ENCODE data around the gene BMPR1B. TPM values are rescaled to one million over a fixed set of nuclear protein-coding genes. Genes with fewer than 3 reads are reported as not detected.
"Not testable (repeated sequence)": the region's sequence is repeated elsewhere in the genome, so short reads cannot be mapped to it uniquely, and the experiment has no call there.

Gene BMPR1B
- total RNA-seq, 1 experiment from 2014 or later: not detected

GRCh38 chr4:95153182-95153581, 395.4 kb downstream of the BMPR1B start:
- in situ Hi-C loops (cut with HindIII; ENCODE audit: low sequenced_read_pairs): no loop called here
- DNase-seq (ENCODE audit: low spot score): no peak

- in situ Hi-C loops (cut with HindIII; ENCODE audit: low sequenced_read_pairs): no loop called here
- peak; percentile 34 for DNase-seq (ENCODE audit: low spot score)
Observed at GRCh38 chr4:95155759-95156451, 398.1 kb downstream of the BMPR1B start.

- DNase-seq (ENCODE audit: low spot score): no peak
- in situ Hi-C loops (cut with HindIII; ENCODE audit: low sequenced_read_pairs): no loop called here
Observed at GRCh38 chr4:95156452-95156765, 398.7 kb downstream of the BMPR1B start.

GRCh38 chr4:95157596-95157995, 399.8 kb downstream of the BMPR1B start:
- in situ Hi-C loops (cut with HindIII; ENCODE audit: low sequenced_read_pairs): no loop called here
- no peak for DNase-seq (ENCODE audit: low spot score)

- in situ Hi-C loops (cut with HindIII; ENCODE audit: low sequenced_read_pairs): no loop called here
- DNase-seq (ENCODE audit: low spot score): no peak
Observed at GRCh38 chr4:95158045-95158444, 400.3 kb downstream of the BMPR1B start.

GRCh38 chr4:95158626-95159025, 400.9 kb downstream of the BMPR1B start:
- in situ Hi-C loops (cut with HindIII; ENCODE audit: low sequenced_read_pairs): no loop called here
- peak; percentile 68 for DNase-seq (ENCODE audit: low spot score)

GRCh38 chr4:95159384-95159783, 401.6 kb downstream of the BMPR1B start:
- in situ Hi-C loops (cut with HindIII; ENCODE audit: low sequenced_read_pairs): no loop called here
- DNase-seq (ENCODE audit: low spot score): no peak

GRCh38 chr4:95161781-95162469, 404.2 kb downstream of the BMPR1B start:
- DNase-seq (ENCODE audit: low spot score): no peak
- in situ Hi-C loops (cut with HindIII; ENCODE audit: low sequenced_read_pairs): no loop called here

GRCh38 chr4:95162867-95163266, 405.1 kb downstream of the BMPR1B start:
- DNase-seq (ENCODE audit: low spot score): no peak
- in situ Hi-C loops (cut with HindIII; ENCODE audit: low sequenced_read_pairs): no loop called here

GRCh38 chr4:95165926-95166524, 408.3 kb downstream of the BMPR1B start:
- peak; percentile 80 for DNase-seq (ENCODE audit: low spot score)
- in situ Hi-C loops (cut with HindIII; ENCODE audit: low sequenced_read_pairs): no loop called here

GRCh38 chr4:95167805-95168204, 410.1 kb downstream of the BMPR1B start:
- in situ Hi-C loops (cut with HindIII; ENCODE audit: low sequenced_read_pairs): no loop called here
- DNase-seq (ENCODE audit: low spot score): no peak

GRCh38 chr4:95170176-95170575, 412.4 kb downstream of the BMPR1B start:
- no peak for DNase-seq (ENCODE audit: low spot score)
- in situ Hi-C loops (cut with HindIII; ENCODE audit: low sequenced_read_pairs): no loop called here

GRCh38 chr4:95171377-95171776, 413.6 kb downstream of the BMPR1B start:
- in situ Hi-C loops (cut with HindIII; ENCODE audit: low sequenced_read_pairs); DNase-seq (ENCODE audit: low spot score): not testable (repeated sequence)

- DNase-seq (ENCODE audit: low spot score): no peak
- in situ Hi-C loops (cut with HindIII; ENCODE audit: low sequenced_read_pairs): no loop called here
Observed at GRCh38 chr4:95178938-95179337, 421.2 kb downstream of the BMPR1B start.

- in situ Hi-C loops (cut with HindIII; ENCODE audit: low sequenced_read_pairs): no loop called here
- DNase-seq (ENCODE audit: low spot score): no peak
Observed at GRCh38 chr4:95180531-95181242, 422.9 kb downstream of the BMPR1B start.

GRCh38 chr4:95181243-95181995, 423.7 kb downstream of the BMPR1B start:
- DNase-seq (ENCODE audit: low spot score): no peak
- in situ Hi-C loops (cut with HindIII; ENCODE audit: low sequenced_read_pairs): no loop called here

- DNase-seq (ENCODE audit: low spot score): no peak
- in situ Hi-C loops (cut with HindIII; ENCODE audit: low sequenced_read_pairs): no loop called here
Observed at GRCh38 chr4:95181996-95182306, 424.2 kb downstream of the BMPR1B start.

- in situ Hi-C loops (cut with HindIII; ENCODE audit: low sequenced_read_pairs): no loop called here
- DNase-seq (ENCODE audit: low spot score): no peak
Observed at GRCh38 chr4:95183656-95184408, 426.1 kb downstream of the BMPR1B start.

GRCh38 chr4:95186666-95187065, 428.9 kb downstream of the BMPR1B start:
- in situ Hi-C loops (cut with HindIII; ENCODE audit: low sequenced_read_pairs): no loop called here
- DNase-seq (ENCODE audit: low spot score): no peak
